ENCODE data around the gene FOXP2.

Gene FOXP2

DNA sequence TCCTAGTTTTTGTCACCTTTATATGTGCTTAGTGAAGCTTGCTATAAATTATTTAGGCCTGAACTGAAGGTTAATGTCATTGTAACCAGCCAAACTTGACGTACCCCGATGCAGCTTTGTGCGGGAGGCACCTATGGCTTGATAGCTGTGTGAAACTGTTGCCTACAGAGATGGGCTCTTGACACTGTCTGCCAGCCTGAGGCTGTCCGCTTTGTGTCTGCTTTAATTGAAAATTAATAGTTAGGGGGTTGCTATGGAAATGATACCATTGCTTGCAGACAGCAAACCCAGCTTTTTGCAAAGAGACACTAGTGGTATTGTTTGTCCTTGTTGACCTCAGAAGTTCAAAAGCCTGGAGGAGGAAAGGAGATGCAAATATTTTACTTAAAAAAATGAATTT, 2.1 kb upstream of the FOXP2 start:
- H3K4me3 ChIP-seq (ENCODE audit: low read depth, low read length), result no peak overlapping the region
- POLR2A ChIA-PET, result no interaction called here
- no peaks in the 10 kb centered on the region for H3K36me3 ChIP-seq (ENCODE audit: control insufficient read depth in 2 of 2, insufficient read depth in 1 of 2, low read length in 2 of 2)
- no peak for TF ChIP-seq ZNF658 (tag by site-specific recombination; IDR thresholded peaks at IDR 0.05)
- no peak for TF ChIP-seq ZNF626 (tag by site-specific recombination; IDR thresholded peaks at IDR 0.05)
- TF ChIP-seq ZNF404 (tag by site-specific recombination; IDR thresholded peaks at IDR 0.05), result no peak
- no peak for TF ChIP-seq ZNF707 (tag by site-specific recombination; IDR thresholded peaks at IDR 0.05)
- TF ChIP-seq ZBTB8A (tag by site-specific recombination; IDR thresholded peaks at IDR 0.05), result no peak
- no peak for TF ChIP-seq ZNF501 (tag by site-specific recombination; IDR thresholded peaks at IDR 0.05)
- no peak for TF ChIP-seq YY1 (tag by site-specific recombination; IDR thresholded peaks at IDR 0.05)
- TF ChIP-seq ZNF670 (tag by site-specific recombination; IDR thresholded peaks at IDR 0.05; ENCODE audit: low read depth), result no peak
- no peak for TF ChIP-seq RBAK (tag by site-specific recombination; IDR thresholded peaks at IDR 0.05)
- TF ChIP-seq KLF7 (tag by site-specific recombination; IDR thresholded peaks at IDR 0.05; ENCODE audit: borderline replicate concordance), result no peak
- no peak for TF ChIP-seq ZIC2 (tag by site-specific recombination; IDR thresholded peaks at IDR 0.05)
- TF ChIP-seq ZNF341 (tag by site-specific recombination; IDR thresholded peaks at IDR 0.05; ENCODE audit: low read depth), result no peak
- TF ChIP-seq ZNF211 (tag by site-specific recombination; IDR thresholded peaks at IDR 0.05; ENCODE audit: low read depth), result no peak
- TF ChIP-seq ZSCAN30 (tag by site-specific recombination; IDR thresholded peaks at IDR 0.05), result no peak
- no peak for TF ChIP-seq ZXDB (tag by site-specific recombination; IDR thresholded peaks at IDR 0.05)
- H3K27ac ChIP-seq (ENCODE audit: extremely low read depth, low read depth, low read length), result no peak overlapping the region
- peaks cover 22% of the 10 kb centered on the region for H3K4me1 ChIP-seq (ENCODE audit: control insufficient read depth, insufficient read depth, low read length)
- CTCF ChIA-PET, result interaction anchor here (0.5 kb wide), 2 partner anchors 39 to 141 kb away, joined by 3 to 5 read pairs; no protein-coding TSS in a partner anchor
- no peaks in the 10 kb centered on the region for H3K9me3 ChIP-seq (ENCODE audit: control insufficient read depth, insufficient read depth, low read depth, low read length)

DNA sequence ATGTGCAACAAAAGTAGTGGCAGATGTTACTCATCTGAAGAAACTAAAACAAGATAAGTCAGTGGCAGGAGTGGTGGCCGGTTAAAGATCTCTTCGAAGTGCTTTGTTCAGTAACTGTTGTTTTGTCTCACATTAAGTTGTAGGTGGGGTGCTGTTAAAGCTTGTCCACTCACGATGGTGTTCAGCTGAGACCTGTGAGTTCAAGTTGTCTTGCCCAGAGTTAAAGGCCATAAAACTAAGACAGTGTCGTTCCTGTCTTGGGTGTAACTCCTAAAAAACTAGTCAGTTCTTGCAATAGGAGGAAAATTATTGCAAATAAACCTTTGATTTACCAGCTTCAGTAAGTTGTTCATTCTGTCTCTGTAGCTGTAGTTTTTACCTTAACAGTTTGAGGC, 857 bp upstream of the FOXP2 start:
- CTCF ChIA-PET, result interaction anchor here (0.6 to 1.1 kb wide), 5 partner anchors 14 to 1638 kb away, joined by 3 to 6 read pairs (median 3); no protein-coding TSS in a partner anchor

DNA sequence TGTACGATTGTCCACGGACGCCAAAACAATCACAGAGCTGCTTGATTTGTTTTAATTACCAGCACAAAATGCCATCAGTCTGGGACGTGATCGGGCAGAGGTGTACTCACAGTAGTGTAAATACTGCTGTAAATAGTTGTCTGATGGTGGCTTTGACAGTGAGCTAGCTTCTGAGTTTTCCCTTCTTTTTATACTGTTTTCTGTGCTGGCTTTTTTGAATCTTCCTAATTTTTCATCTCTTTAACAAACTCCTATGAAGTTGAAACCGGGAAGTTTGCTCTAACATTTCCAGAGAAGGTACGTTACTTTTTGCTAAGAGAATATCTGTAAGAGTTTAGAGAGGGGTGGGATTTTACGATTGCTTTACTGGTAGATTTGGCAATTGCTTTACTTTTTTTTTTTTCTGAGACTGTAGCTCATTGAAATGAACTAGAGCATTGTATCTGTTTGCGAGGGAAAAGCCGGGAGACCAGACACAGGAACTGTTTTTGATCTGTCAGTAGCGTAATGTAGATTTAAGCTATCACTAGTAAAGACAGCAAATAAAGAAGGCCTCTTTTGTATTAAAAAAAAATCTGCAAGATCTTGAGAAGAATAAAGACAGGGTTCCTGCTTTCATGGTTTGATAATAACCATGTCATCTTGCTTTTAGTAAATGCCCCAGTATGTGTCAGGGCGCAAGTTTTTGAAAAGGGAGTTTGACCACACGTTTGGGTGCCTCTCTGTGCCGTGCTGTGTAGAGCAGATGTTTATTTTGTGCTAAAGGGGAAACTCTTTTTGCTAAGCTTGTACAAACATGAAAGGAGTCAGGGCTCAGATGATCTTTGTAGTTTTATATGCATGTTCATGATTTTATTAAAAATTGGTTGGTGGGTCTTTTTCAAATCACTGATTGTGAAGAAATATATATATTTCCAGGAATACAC, 712 bp downstream of the FOXP2 start:
- peak overlapping the region; percentile 40 for H3K4me3 ChIP-seq (ENCODE audit: low read depth, low read length)
- ChIA-PET POLR2A (interaction anchor here (0.6 to 1.5 kb wide), 4 partner anchors 238 to 398 kb away, joined by 3 to 12 read pairs (median 4); no protein-coding TSS in a partner anchor), CTCF (interaction anchor here (0.6 to 2.6 kb wide), 5 partner anchors 10 to 245 kb away, joined by 3 to 13 read pairs (median 3); no protein-coding TSS in a partner anchor)
- H3K9me3 ChIP-seq (ENCODE audit: control insufficient read depth, insufficient read depth, low read depth, low read length), result no peaks in the 10 kb centered on the region
- H3K36me3 ChIP-seq (ENCODE audit: control insufficient read depth in 2 of 2, insufficient read depth in 1 of 2, low read length in 2 of 2), result no peaks in the 10 kb centered on the region
- H3K4me1 ChIP-seq (ENCODE audit: control insufficient read depth, insufficient read depth, low read length), result peaks cover 33% of the 10 kb centered on the region
- peak overlapping the region; percentile 90 for H3K27ac ChIP-seq (ENCODE audit: extremely low read depth, low read depth, low read length)
- TF ChIP-seq GFI1B (tag by site-specific recombination; IDR thresholded peaks at IDR 0.05) (0 out of 2 replicates have a peak, but pooled peaks have one; percentile 1), ZBTB21 (tag by site-specific recombination; IDR thresholded peaks at IDR 0.05) (no peak), ZNF777 (tag by site-specific recombination; IDR thresholded peaks at IDR 0.05; ENCODE audit: borderline replicate concordance) (no peak), ZNF324 (tag by site-specific recombination; IDR thresholded peaks at IDR 0.05) (no peak), ZNF514 (tag by site-specific recombination; IDR thresholded peaks at IDR 0.05) (no peak), ZNF211 (tag by site-specific recombination; IDR thresholded peaks at IDR 0.05; ENCODE audit: low read depth) (no peak), SP2 (tag by site-specific recombination; IDR thresholded peaks at IDR 0.05) (no peak)
- TF ChIP-seq, protein P1, sequence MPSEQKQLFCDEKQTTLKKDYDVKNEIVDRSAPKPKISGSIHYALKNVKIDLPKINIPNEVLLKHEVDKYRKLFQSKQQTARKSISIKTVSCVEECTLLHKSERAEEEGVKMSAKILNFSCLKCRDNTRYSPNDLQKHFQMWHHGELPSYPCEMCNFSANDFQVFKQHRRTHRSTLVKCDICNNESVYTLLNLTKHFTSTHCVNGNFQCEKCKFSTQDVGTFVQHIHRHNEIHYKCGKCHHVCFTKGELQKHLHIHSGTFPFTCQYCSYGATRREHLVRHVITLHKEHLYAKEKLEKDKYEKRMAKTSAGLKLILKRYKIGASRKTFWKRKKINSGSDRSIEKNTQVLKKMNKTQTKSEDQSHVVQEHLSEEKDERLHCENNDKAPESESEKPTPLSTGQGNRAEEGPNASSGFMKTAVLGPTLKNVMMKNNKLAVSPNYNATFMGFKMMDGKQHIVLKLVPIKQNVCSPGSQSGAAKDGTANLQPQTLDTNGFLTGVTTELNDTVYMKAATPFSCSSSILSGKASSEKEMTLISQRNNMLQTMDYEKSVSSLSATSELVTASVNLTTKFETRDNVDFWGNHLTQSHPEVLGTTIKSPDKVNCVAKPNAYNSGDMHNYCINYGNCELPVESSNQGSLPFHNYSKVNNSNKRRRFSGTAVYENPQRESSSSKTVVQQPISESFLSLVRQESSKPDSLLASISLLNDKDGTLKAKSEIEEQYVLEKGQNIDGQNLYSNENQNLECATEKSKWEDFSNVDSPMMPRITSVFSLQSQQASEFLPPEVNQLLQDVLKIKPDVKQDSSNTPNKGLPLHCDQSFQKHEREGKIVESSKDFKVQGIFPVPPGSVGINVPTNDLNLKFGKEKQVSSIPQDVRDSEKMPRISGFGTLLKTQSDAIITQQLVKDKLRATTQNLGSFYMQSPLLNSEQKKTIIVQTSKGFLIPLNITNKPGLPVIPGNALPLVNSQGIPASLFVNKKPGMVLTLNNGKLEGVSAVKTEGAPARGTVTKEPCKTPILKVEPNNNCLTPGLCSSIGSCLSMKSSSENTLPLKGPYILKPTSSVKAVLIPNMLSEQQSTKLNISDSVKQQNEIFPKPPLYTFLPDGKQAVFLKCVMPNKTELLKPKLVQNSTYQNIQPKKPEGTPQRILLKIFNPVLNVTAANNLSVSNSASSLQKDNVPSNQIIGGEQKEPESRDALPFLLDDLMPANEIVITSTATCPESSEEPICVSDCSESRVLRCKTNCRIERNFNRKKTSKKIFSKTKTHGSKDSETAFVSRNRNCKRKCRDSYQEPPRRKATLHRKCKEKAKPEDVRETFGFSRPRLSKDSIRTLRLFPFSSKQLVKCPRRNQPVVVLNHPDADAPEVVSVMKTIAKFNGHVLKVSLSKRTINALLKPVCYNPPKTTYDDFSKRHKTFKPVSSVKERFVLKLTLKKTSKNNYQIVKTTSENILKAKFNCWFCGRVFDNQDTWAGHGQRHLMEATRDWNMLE (tag by site-specific recombination; conservative IDR thresholded peaks at IDR 0.05; ENCODE audit: low read depth), result no peak
- TF ChIP-seq, protein P2, sequence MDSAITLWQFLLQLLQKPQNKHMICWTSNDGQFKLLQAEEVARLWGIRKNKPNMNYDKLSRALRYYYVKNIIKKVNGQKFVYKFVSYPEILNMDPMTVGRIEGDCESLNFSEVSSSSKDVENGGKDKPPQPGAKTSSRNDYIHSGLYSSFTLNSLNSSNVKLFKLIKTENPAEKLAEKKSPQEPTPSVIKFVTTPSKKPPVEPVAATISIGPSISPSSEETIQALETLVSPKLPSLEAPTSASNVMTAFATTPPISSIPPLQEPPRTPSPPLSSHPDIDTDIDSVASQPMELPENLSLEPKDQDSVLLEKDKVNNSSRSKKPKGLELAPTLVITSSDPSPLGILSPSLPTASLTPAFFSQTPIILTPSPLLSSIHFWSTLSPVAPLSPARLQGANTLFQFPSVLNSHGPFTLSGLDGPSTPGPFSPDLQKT (IDR thresholded peaks at IDR 0.05; ENCODE audit: borderline replicate concordance, low read depth, low read length), result no peak

More for the DNA sequence above, 857 bp upstream of the FOXP2 start:
- POLR2A ChIA-PET, result no interaction called here
- H3K4me3 ChIP-seq (ENCODE audit: low read depth, low read length), result no peak overlapping the region
- H3K9me3 ChIP-seq (ENCODE audit: control insufficient read depth, insufficient read depth, low read depth, low read length), result no peaks in the 10 kb centered on the region
- no peak for TF ChIP-seq ZNF670 (tag by site-specific recombination; IDR thresholded peaks at IDR 0.05; ENCODE audit: low read depth)
- no peak for TF ChIP-seq ZFP37 (tag by site-specific recombination; IDR thresholded peaks at IDR 0.05)
- no peak for TF ChIP-seq ZNF354C (tag by site-specific recombination; IDR thresholded peaks at IDR 0.05; ENCODE audit: borderline replicate concordance, low read depth)
- no peak for TF ChIP-seq ZNF155 (tag by site-specific recombination; IDR thresholded peaks at IDR 0.05)
- TF ChIP-seq SCRT2 (tag by site-specific recombination; IDR thresholded peaks at IDR 0.05), result no peak
- no peak for TF ChIP-seq GLIS2 (tag by site-specific recombination; IDR thresholded peaks at IDR 0.05)
- no peak for TF ChIP-seq YY1 (tag by site-specific recombination; IDR thresholded peaks at IDR 0.05)
- no peak for TF ChIP-seq KLF16 (tag by site-specific recombination; IDR thresholded peaks at IDR 0.05)
- no peak for TF ChIP-seq SALL2 (tag by site-specific recombination; IDR thresholded peaks at IDR 0.05; ENCODE audit: borderline replicate concordance)
- no peaks in the 10 kb centered on the region for H3K36me3 ChIP-seq (ENCODE audit: control insufficient read depth in 2 of 2, insufficient read depth in 1 of 2, low read length in 2 of 2)
- H3K27ac ChIP-seq (ENCODE audit: extremely low read depth, low read depth, low read length), result peak overlapping the region; percentile 90
- H3K4me1 ChIP-seq (ENCODE audit: control insufficient read depth, insufficient read depth, low read length), result peaks cover 21% of the 10 kb centered on the region

All from HEK293 (cell line).